Fibroblast of pulmonary artery (primary cell): ENCODE results near the gene ADGRG3.

Experiments used
- DNase-seq: peaks from one replicate; pipeline ENCODE4 v3.0.0-alpha.2; 2010; ENCODE audit warnings: low read depth
- H3K4me3 ChIP-seq: replicated peaks from 2 replicates; pipeline ENCODE4 v1.5.1; 2011; ENCODE audit warnings: low read depth, mild to moderate bottlenecking, control low read depth, low read length, moderate library complexity
- CTCF ChIP-seq: IDR thresholded peaks from 2 replicates; pipeline ENCODE4 v1.5.1; 2011; ENCODE audit warnings: mild to moderate bottlenecking, control low read depth, low read length, inconsistent platforms; ENCODE audit errors: missing control alignments

The ADGRG3 gene

GRCh38 chr16:57724531-57724930, 56.4 kb downstream of the ADGRG3 start:
- no peak for DNase-seq
- H3K4me3 ChIP-seq: no peak overlapping the region
- no peak for TF ChIP-seq CTCF

GRCh38 chr16:57725151-57725550, 57.0 kb downstream of the ADGRG3 start:
- no peak overlapping the region for H3K4me3 ChIP-seq
- TF ChIP-seq CTCF: no peak
- no peak for DNase-seq

- no peak for TF ChIP-seq CTCF
- H3K4me3 ChIP-seq: no peak overlapping the region
- DNase-seq: no peak
These were observed 57.4 kb downstream of the ADGRG3 start for GRCh38 chr16:57725554-57725953.

- no peak for DNase-seq
- H3K4me3 ChIP-seq: no peak overlapping the region
- no peak for TF ChIP-seq CTCF
These were observed 57.9 kb downstream of the ADGRG3 start for GRCh38 chr16:57725976-57726375.

- DNase-seq: no peak
- H3K4me3 ChIP-seq: no peak overlapping the region
- TF ChIP-seq CTCF: no peak
These were observed 58.4 kb downstream of the ADGRG3 start for GRCh38 chr16:57726433-57726947.

- peak; percentile 3 for TF ChIP-seq CTCF
- no peak for DNase-seq
- no peak overlapping the region for H3K4me3 ChIP-seq
These were observed 59.5 kb downstream of the ADGRG3 start for GRCh38 chr16:57727610-57728009.

GRCh38 chr16:57728336-57729181, 60.5 kb downstream of the ADGRG3 start:
- H3K4me3 ChIP-seq: no peak overlapping the region
- no peak for DNase-seq
- TF ChIP-seq CTCF: no peak
